ENCODE measurements around the gene ZNF516.

ZNF516 gene

DNA sequence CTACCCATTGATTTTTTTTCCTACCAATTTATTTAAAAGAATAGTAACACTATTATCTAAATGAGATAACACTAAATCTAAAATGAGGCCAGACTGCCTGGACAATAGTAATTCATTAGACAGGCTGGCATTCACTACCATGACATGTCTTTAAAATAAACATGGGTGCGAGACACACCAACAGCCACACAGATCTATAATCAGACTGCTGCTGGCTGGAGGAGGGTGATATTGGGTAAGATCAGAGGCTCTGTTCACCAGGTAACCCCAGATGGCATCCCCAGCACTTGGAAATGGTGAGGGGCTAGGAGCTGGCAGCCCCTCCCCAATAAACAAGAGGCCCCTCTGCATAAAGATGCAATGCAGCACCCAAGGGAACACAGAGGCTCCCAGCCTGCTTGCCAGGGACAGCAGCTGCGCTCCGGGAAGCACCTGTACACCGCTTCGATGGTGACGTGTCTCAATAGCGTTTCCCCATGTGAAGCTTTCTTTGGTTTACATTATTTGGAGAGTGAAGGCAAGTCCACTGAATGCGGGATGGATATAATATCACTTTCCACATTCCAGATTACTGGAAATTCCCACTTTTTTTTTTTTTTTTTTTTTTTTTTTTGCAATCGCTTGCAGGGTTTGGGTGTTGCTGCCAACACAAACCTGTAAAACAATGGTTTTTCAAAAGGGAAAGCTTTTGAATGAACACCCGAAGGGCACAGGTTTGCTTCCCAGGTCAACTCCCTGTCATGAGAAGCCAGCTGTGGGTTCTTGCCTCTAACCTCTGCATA, 159.0 kb downstream of the ZNF516 start:
- Histone ChIP-seq H3K4me3 (ENCODE audit: low read depth in 1 of 2, low read length in 1 of 2) (no peak overlapping the region), H3K27ac (no peak overlapping the region), H3K4me1 (ENCODE audit: control insufficient read depth in 1 of 2, insufficient read depth in 1 of 2, low read depth in 1 of 2, low read length in 1 of 2) (peaks cover 5 to 8% of the 10 kb centered on the region in 2 experiments), H3K36me3 (no peaks in the 10 kb centered on the region), H3K27me3 (peaks cover 7% of the 10 kb centered on the region), H3K9me3 (no peaks in the 10 kb centered on the region)
- TF ChIP-seq, protein P1, sequence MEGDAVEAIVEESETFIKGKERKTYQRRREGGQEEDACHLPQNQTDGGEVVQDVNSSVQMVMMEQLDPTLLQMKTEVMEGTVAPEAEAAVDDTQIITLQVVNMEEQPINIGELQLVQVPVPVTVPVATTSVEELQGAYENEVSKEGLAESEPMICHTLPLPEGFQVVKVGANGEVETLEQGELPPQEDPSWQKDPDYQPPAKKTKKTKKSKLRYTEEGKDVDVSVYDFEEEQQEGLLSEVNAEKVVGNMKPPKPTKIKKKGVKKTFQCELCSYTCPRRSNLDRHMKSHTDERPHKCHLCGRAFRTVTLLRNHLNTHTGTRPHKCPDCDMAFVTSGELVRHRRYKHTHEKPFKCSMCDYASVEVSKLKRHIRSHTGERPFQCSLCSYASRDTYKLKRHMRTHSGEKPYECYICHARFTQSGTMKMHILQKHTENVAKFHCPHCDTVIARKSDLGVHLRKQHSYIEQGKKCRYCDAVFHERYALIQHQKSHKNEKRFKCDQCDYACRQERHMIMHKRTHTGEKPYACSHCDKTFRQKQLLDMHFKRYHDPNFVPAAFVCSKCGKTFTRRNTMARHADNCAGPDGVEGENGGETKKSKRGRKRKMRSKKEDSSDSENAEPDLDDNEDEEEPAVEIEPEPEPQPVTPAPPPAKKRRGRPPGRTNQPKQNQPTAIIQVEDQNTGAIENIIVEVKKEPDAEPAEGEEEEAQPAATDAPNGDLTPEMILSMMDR (IDR thresholded peaks at IDR 0.05) = no peak

DNA sequence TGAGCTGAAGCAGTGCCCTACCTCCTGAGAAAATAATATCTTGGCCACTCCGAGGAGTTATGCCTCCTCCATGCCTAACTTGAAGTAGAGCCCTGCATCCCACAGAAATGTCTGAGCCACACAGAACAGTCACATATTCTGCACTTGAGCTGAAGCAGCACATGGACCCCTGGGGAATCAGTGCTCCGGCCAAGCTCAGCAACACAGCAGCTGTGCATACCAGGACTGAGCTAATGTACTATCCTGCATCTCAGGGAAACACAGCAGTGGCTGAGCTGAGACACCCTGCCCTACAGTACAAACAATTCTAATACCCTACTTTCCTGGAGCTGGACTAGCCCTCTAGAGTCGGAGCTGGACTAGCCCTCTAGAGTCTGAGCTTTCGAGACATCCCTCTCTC, 166.9 kb downstream of the ZNF516 start:
- Histone ChIP-seq H3K9me3 (no peaks in the 10 kb centered on the region), H3K27ac (no peak overlapping the region), H3K27me3 (peaks cover 10% of the 10 kb centered on the region), H3K36me3 (no peaks in the 10 kb centered on the region), H3K4me1 (ENCODE audit: control insufficient read depth in 1 of 2, insufficient read depth in 1 of 2, low read depth in 1 of 2, low read length in 1 of 2) (no peaks in the 10 kb centered on the region), H3K4me3 (ENCODE audit: low read depth in 1 of 2, low read length in 1 of 2) (no peak overlapping the region)
- TF ChIP-seq, protein P1 (IDR thresholded peaks at IDR 0.05) = no peak

DNA sequence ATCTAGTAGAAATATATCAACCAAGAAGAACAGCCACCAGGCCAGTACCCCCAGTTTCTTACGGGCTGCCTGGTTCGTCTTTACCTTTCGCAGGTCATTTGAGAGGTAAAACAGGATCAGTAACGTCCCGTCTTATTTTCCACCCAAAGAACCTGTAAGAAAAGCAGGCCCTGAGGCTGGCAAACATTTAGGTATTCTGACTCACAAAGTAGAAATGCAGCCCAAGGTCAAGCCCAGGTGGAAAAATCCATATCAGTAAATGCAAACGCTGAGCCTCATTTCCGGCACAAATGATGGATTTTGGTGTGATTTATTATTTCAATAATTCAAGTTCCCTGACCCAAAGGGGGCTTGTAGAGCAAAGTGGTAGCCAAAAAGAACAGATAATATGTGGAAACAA, 171.2 kb downstream of the ZNF516 start:
- Histone ChIP-seq H3K4me3 (ENCODE audit: low read depth in 1 of 2, low read length in 1 of 2) (no peak overlapping the region), H3K4me1 (ENCODE audit: control insufficient read depth in 1 of 2, insufficient read depth in 1 of 2, low read depth in 1 of 2, low read length in 1 of 2) (no peaks in the 10 kb centered on the region), H3K27ac (no peak overlapping the region), H3K27me3 (peaks cover 10% of the 10 kb centered on the region), H3K9me3 (no peaks in the 10 kb centered on the region), H3K36me3 (no peaks in the 10 kb centered on the region)
- TF ChIP-seq, protein P1 (IDR thresholded peaks at IDR 0.05) = no peak

DNA sequence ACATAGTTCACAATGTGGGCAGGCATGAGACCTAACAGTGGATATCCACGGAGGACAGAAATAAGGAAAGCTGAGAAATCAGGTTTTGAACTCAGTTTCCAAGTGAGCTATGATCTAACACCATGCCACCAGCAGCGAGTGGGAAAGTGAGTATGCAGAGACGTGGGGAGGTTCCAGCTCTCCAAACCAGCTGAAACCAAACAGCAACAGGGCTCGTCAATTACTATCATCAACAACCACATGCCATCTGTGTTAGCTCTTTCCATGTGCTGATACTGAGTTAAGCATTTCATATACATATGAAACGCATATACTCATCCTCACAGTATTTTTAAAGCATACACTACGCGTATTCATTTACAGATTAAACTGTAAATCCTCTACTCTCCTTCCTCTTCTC, 172.4 kb downstream of the ZNF516 start:
- TF ChIP-seq, protein P1 (IDR thresholded peaks at IDR 0.05) = no peak
- Histone ChIP-seq H3K9me3 (no peaks in the 10 kb centered on the region), H3K27me3 (peaks cover 10% of the 10 kb centered on the region), H3K27ac (no peak overlapping the region), H3K4me1 (ENCODE audit: control insufficient read depth in 1 of 2, insufficient read depth in 1 of 2, low read depth in 1 of 2, low read length in 1 of 2) (no peaks in the 10 kb centered on the region), H3K4me3 (ENCODE audit: low read depth in 1 of 2, low read length in 1 of 2) (no peak overlapping the region), H3K36me3 (no peaks in the 10 kb centered on the region)

DNA sequence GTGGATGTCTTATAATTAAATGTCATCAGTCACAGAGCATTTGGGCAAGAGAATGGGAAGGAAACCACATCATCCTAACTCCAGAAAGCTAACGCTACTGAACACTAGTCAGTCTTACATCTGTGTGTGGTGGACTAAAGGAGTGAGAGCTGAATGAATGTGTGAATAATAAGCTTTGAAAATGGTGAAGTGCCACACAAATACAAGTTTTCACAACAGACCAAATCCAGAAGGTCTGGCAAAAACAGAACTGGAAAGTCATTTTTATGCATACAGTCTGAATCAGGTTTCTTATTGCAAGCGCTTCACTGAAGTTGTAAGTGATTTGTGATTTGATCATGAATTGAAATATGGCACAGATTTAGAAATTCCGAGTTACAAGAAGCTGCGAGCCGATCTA, 175.7 kb downstream of the ZNF516 start:
- Histone ChIP-seq H3K4me3 (ENCODE audit: low read depth in 1 of 2, low read length in 1 of 2) (no peak overlapping the region), H3K9me3 (no peaks in the 10 kb centered on the region), H3K36me3 (no peaks in the 10 kb centered on the region), H3K27me3 (peaks cover 22% of the 10 kb centered on the region), H3K27ac (no peak overlapping the region), H3K4me1 (ENCODE audit: control insufficient read depth in 1 of 2, insufficient read depth in 1 of 2, low read depth in 1 of 2, low read length in 1 of 2) (no peaks in the 10 kb centered on the region)
- TF ChIP-seq, protein P1 (IDR thresholded peaks at IDR 0.05) = no peak

Measured in neutrophil (primary cell).